ENCODE measurements around the gene GALNT7.
"Not testable (repeated sequence)": the region's sequence is repeated elsewhere in the genome, so short reads cannot be mapped to it uniquely, and the experiment has no call there.

GALNT7 gene

DNA sequence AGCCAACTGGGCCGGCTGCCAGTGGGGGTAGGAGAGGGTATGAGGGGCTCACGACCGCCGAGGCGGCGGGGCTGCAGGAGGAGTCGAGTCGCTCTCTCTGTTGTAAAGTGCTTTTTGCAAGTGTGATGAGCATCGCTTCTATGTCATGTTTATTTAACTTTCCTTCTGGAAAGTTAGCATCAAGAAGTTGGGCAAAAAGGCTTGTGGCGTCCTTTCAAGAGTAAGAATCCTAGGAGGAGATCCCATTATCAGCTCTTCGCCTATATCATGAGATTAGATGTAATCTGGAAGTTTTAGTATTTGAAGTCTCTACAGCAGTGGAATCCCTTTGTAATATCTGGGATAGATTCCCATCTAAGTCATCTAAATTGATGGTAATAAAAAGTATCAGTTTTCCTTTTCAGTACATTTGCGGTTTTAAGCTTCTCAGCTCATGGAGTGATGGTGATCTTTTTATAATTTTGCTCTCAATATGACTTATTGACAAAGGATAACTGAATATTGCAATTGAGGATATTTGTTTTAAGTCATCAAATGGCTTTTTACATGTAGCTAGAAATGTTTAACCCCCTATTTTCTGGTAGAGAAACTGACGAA is 1.7 kb downstream of the GALNT7 start:
- no peaks in the 10 kb centered on the region for H3K9me3 Mint-ChIP-seq
- DNase-seq (ENCODE audit: low spot score in 2 of 2): no peak
- H3K36me3 Mint-ChIP-seq (ENCODE audit: insufficient read depth): peaks cover 6% of the 10 kb centered on the region
- no peaks in the 10 kb centered on the region for H3K27me3 Mint-ChIP-seq
- no peak overlapping the region for H3K27ac Mint-ChIP-seq (ENCODE audit: low read depth)
- H3K4me1 Mint-ChIP-seq: peaks cover 52% of the 10 kb centered on the region
- peak overlapping the region; percentile 79 for H3K4me3 Mint-ChIP-seq
- no peak for ATAC-seq (replicated peaks; ENCODE audit: extremely low read depth, poor library complexity, severe bottlenecking)

- DNase-seq (ENCODE audit: low spot score in 2 of 2): no peak
- Mint-ChIP-seq H3K27ac (ENCODE audit: low read depth) (no peak overlapping the region), H3K9me3 (no peaks in the 10 kb centered on the region), H3K27me3 (no peaks in the 10 kb centered on the region), H3K36me3 (ENCODE audit: insufficient read depth) (peaks cover 8% of the 10 kb centered on the region), H3K4me3 (peak overlapping the region; percentile 79), H3K4me1 (peaks cover 61% of the 10 kb centered on the region)
- ATAC-seq (replicated peaks; ENCODE audit: extremely low read depth, poor library complexity, severe bottlenecking): no peak
Observed at GRCh38 chr4:173171098-173171497, 2.5 kb downstream of the GALNT7 start.

GRCh38 chr4:173171987-173172386 is 3.4 kb downstream of the GALNT7 start:
- DNase-seq (ENCODE audit: low spot score in 2 of 2): no peak
- Mint-ChIP-seq H3K9me3 (no peaks in the 10 kb centered on the region), H3K4me3 (no peak overlapping the region), H3K36me3 (ENCODE audit: insufficient read depth) (peaks cover 8% of the 10 kb centered on the region), H3K27me3 (no peaks in the 10 kb centered on the region), H3K27ac (ENCODE audit: low read depth) (no peak overlapping the region), H3K4me1 (peaks cover 64% of the 10 kb centered on the region)
- no peak for ATAC-seq (replicated peaks; ENCODE audit: extremely low read depth, poor library complexity, severe bottlenecking)

GRCh38 chr4:173174184-173174583 is 5.6 kb downstream of the GALNT7 start:
- ATAC-seq (replicated peaks; ENCODE audit: extremely low read depth, poor library complexity, severe bottlenecking): no peak
- H3K4me3 Mint-ChIP-seq: no peak overlapping the region
- no peaks in the 10 kb centered on the region for H3K9me3 Mint-ChIP-seq

GRCh38 chr4:173174594-173175012 is 6.0 kb downstream of the GALNT7 start:
- Mint-ChIP-seq H3K27me3 (no peaks in the 10 kb centered on the region), H3K27ac (ENCODE audit: low read depth) (no peak overlapping the region), H3K36me3 (ENCODE audit: insufficient read depth) (peaks cover 2% of the 10 kb centered on the region), H3K4me3 (no peak overlapping the region), H3K4me1 (peaks cover 57% of the 10 kb centered on the region), H3K9me3 (no peaks in the 10 kb centered on the region)
- ATAC-seq (replicated peaks; ENCODE audit: extremely low read depth, poor library complexity, severe bottlenecking) (no peak), DNase-seq (ENCODE audit: low spot score in 2 of 2) (no peak)

More at GRCh38 chr4:173174184-173174583, 5.6 kb downstream of the GALNT7 start:
- Mint-ChIP-seq H3K27me3 (no peaks in the 10 kb centered on the region), H3K4me1 (peaks cover 57% of the 10 kb centered on the region), H3K27ac (ENCODE audit: low read depth) (no peak overlapping the region), H3K36me3 (ENCODE audit: insufficient read depth) (peaks cover 2% of the 10 kb centered on the region)
- no peak for DNase-seq (ENCODE audit: low spot score in 2 of 2)

DNA sequence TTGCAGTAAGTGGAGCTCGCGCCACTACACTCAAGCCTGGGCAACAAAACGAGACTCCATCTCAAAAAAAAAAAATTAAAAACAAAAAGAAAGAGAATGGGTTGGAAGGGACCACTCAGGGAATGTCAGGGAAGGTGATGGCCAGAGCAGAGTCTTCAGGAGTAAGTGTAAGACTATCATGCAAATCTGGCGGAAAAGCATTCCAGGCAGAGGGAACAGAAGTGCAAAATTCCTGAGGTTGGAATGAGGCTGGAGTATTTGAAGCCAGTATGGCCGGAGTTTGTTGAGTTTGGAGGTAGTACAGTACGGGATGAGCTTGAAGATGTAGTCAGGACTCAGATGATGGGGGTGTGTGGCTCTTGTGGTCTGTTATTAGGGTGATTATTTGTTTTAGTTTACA is 7.4 kb downstream of the GALNT7 start:
- H3K9me3 Mint-ChIP-seq: no peaks in the 10 kb centered on the region
- H3K27ac Mint-ChIP-seq (ENCODE audit: low read depth): peak overlapping the region; percentile 1
- no peaks in the 10 kb centered on the region for H3K27me3 Mint-ChIP-seq
- ATAC-seq (replicated peaks; ENCODE audit: extremely low read depth, poor library complexity, severe bottlenecking) (no peak), DNase-seq (ENCODE audit: low spot score in 2 of 2) (no peak)
- peaks cover 47% of the 10 kb centered on the region for H3K4me1 Mint-ChIP-seq
- no peak overlapping the region for H3K4me3 Mint-ChIP-seq
- H3K36me3 Mint-ChIP-seq (ENCODE audit: insufficient read depth): peaks cover 2% of the 10 kb centered on the region

- H3K9me3 Mint-ChIP-seq: no peaks in the 10 kb centered on the region
- H3K4me1 Mint-ChIP-seq: peaks cover 36% of the 10 kb centered on the region
- peaks cover 2% of the 10 kb centered on the region for H3K36me3 Mint-ChIP-seq (ENCODE audit: insufficient read depth)
- ATAC-seq (replicated peaks; ENCODE audit: extremely low read depth, poor library complexity, severe bottlenecking) (no peak), DNase-seq (ENCODE audit: low spot score in 2 of 2) (no peak)
- H3K27me3 Mint-ChIP-seq: no peaks in the 10 kb centered on the region
- no peak overlapping the region for H3K4me3 Mint-ChIP-seq
- no peak overlapping the region for H3K27ac Mint-ChIP-seq (ENCODE audit: low read depth)
Observed at GRCh38 chr4:173177232-173177631, 8.6 kb downstream of the GALNT7 start.

- Mint-ChIP-seq H3K4me3 (no peak overlapping the region), H3K9me3 (no peaks in the 10 kb centered on the region), H3K4me1 (peaks cover 29% of the 10 kb centered on the region), H3K36me3 (ENCODE audit: insufficient read depth) (peaks cover 2% of the 10 kb centered on the region), H3K27me3 (no peaks in the 10 kb centered on the region), H3K27ac (ENCODE audit: low read depth) (no peak overlapping the region)
- ATAC-seq (replicated peaks; ENCODE audit: extremely low read depth, poor library complexity, severe bottlenecking) (no peak), DNase-seq (ENCODE audit: low spot score in 2 of 2) (no peak)
Observed at GRCh38 chr4:173178144-173178543, 9.5 kb downstream of the GALNT7 start.

GRCh38 chr4:173181848-173182247 is 13.2 kb downstream of the GALNT7 start:
- no peaks in the 10 kb centered on the region for H3K36me3 Mint-ChIP-seq (ENCODE audit: insufficient read depth)
- no peak for ATAC-seq (replicated peaks; ENCODE audit: extremely low read depth, poor library complexity, severe bottlenecking)
- no peaks in the 10 kb centered on the region for H3K9me3 Mint-ChIP-seq

GRCh38 chr4:173182403-173182802 is 13.8 kb downstream of the GALNT7 start:
- no peak overlapping the region for H3K4me3 Mint-ChIP-seq
- no peak for ATAC-seq (replicated peaks; ENCODE audit: extremely low read depth, poor library complexity, severe bottlenecking)
- H3K4me1 Mint-ChIP-seq: peaks cover 9% of the 10 kb centered on the region
- no peaks in the 10 kb centered on the region for H3K27me3 Mint-ChIP-seq
- no peaks in the 10 kb centered on the region for H3K36me3 Mint-ChIP-seq (ENCODE audit: insufficient read depth)
- no peak for DNase-seq (ENCODE audit: low spot score in 2 of 2)
- H3K27ac Mint-ChIP-seq (ENCODE audit: low read depth): no peak overlapping the region
- H3K9me3 Mint-ChIP-seq: no peaks in the 10 kb centered on the region

More at GRCh38 chr4:173181848-173182247, 13.2 kb downstream of the GALNT7 start:
- H3K27me3 Mint-ChIP-seq: no peaks in the 10 kb centered on the region
- no peak overlapping the region for H3K27ac Mint-ChIP-seq (ENCODE audit: low read depth)
- no peak overlapping the region for H3K4me3 Mint-ChIP-seq
- DNase-seq (ENCODE audit: low spot score in 2 of 2): no peak
- H3K4me1 Mint-ChIP-seq: peaks cover 14% of the 10 kb centered on the region

DNA sequence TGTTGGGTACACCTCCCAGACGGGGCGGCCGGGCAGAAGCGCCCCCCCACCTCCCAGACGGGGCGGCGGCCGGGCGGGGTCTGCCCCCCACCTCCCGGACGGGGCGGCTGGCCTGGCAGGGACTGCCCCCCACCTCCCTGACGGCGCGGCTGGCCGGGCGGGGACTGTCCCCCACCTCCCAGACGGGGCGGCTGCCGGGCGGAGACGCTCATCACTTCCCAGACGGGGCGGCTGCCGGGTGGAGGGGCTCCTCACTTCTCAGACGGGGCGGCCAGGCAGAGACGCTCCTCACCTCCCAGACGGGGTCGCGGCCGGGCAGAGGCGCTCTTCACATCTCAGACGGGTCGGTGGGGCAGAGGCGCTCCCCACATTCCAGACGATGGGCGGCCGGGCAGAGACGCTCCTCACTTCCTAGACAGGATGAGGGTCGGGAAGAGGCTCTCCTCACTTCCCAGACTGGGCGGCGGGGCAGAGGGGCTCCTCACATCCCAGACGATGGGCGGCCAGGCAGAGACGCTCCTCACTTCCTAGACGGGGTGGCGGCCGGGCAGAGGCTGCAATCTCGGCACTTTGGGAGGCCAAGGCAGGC is 15.1 kb downstream of the GALNT7 start:
- H3K9me3 Mint-ChIP-seq: not testable (repeated sequence)

DNA sequence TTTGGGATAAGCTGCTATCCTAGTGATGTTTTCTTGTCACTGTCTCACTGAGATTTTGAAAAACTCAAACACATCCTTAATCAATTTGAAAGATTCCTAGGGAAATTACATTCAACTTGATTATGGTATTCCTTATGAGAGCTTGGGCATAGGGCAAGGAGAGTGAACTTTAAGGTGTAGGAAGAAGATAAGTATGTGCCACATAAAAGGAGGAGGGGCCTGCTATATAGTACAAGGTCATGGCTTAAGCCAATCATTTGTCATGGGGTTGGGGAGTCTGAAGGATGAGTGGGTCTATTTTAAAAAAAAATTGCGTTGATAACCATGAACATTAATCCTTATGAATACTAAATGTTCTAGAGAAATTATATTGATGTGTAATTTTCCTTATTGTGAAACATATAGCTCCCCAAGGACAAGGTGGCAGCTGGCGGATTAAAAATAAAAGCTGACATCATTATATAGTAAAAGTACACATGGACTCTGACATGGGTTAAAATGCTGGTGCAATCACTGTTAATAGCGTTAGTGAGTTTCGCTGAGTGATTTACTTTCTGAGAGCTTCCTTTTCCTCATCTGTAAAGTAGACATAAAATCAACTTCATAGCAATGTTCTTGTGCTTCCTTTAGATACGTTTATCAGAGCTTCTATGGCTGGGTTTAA is 17.4 kb downstream of the GALNT7 start:
- Mint-ChIP-seq H3K4me1 (peaks cover 24% of the 10 kb centered on the region), H3K27me3 (no peaks in the 10 kb centered on the region), H3K36me3 (ENCODE audit: insufficient read depth) (no peaks in the 10 kb centered on the region), H3K27ac (ENCODE audit: low read depth) (no peak overlapping the region), H3K4me3 (no peak overlapping the region), H3K9me3 (no peaks in the 10 kb centered on the region)
- DNase-seq (ENCODE audit: low spot score in 2 of 2): no peak
- ATAC-seq (replicated peaks; ENCODE audit: extremely low read depth, poor library complexity, severe bottlenecking): no peak

More for the DNA sequence above, 15.1 kb downstream of the GALNT7 start:
- H3K36me3 Mint-ChIP-seq (ENCODE audit: insufficient read depth); DNase-seq (ENCODE audit: low spot score in 2 of 2); H3K27me3 Mint-ChIP-seq; ATAC-seq (replicated peaks; ENCODE audit: extremely low read depth, poor library complexity, severe bottlenecking); H3K27ac Mint-ChIP-seq (ENCODE audit: low read depth); H3K4me3 Mint-ChIP-seq; H3K4me1 Mint-ChIP-seq: not testable (repeated sequence)

GRCh38 chr4:173187732-173188131 is 19.1 kb downstream of the GALNT7 start:
- H3K4me3 Mint-ChIP-seq: no peak overlapping the region
- DNase-seq (ENCODE audit: low spot score in 2 of 2) (no peak), ATAC-seq (replicated peaks; ENCODE audit: extremely low read depth, poor library complexity, severe bottlenecking) (no peak)
- H3K27me3 Mint-ChIP-seq: no peaks in the 10 kb centered on the region
- H3K9me3 Mint-ChIP-seq: no peaks in the 10 kb centered on the region
- H3K36me3 Mint-ChIP-seq (ENCODE audit: insufficient read depth): no peaks in the 10 kb centered on the region
- H3K4me1 Mint-ChIP-seq: peaks cover 42% of the 10 kb centered on the region
- H3K27ac Mint-ChIP-seq (ENCODE audit: low read depth): no peak overlapping the region

Measured in central memory CD8-positive, alpha-beta T cell (primary cell).